HG03558 (cell line): Measurements from ENCODE around the gene UTP3.
"Not testable (repeated sequence)": the region's sequence is repeated elsewhere in the genome, so short reads cannot be mapped to it uniquely, and the experiment has no call there.

Source experiments
- ATAC-seq: cut with Tn5 transposase; IDR thresholded peaks from one replicate; pipeline ENCODE4 v1.9.1; 2021; ENCODE audit warnings: moderate number of reproducible peaks; ENCODE audit not compliant: unreplicated experiment; ENCODE audit errors: extremely low read depth

Gene UTP3

GRCh38 chr4:70682142-70682541 is 6.2 kb upstream of the UTP3 start:
- ATAC-seq, result not testable (repeated sequence)

GRCh38 chr4:70687392-70687791 is 940 bp upstream of the UTP3 start:
- ATAC-seq, result no peak

GRCh38 chr4:70688795-70689231 is 481 bp downstream of the UTP3 start:
- no peak for ATAC-seq

- no peak for ATAC-seq
Measured at GRCh38 chr4:70691661-70692060, 3.3 kb downstream of the UTP3 start.

- not testable (repeated sequence) for ATAC-seq
Measured at GRCh38 chr4:70694633-70695032, 6.3 kb downstream of the UTP3 start.

- ATAC-seq, result not testable (repeated sequence)
Measured at GRCh38 chr4:70698435-70698834, 10.1 kb downstream of the UTP3 start.

- ATAC-seq, result no peak
Measured at GRCh38 chr4:70700712-70701111, 12.4 kb downstream of the UTP3 start.

- ATAC-seq, result no peak
Measured at GRCh38 chr4:70701271-70701670, 12.9 kb downstream of the UTP3 start.

GRCh38 chr4:70702592-70702991 is 14.3 kb downstream of the UTP3 start:
- not testable (repeated sequence) for ATAC-seq

- ATAC-seq, result no peak
Measured at GRCh38 chr4:70703619-70704214, 15.4 kb downstream of the UTP3 start.

GRCh38 chr4:70704215-70704930 is 16.0 kb downstream of the UTP3 start:
- ATAC-seq, result peak; percentile 27

GRCh38 chr4:70704931-70705182 is 16.5 kb downstream of the UTP3 start:
- ATAC-seq, result peak; percentile 17

GRCh38 chr4:70705183-70706043 is 17.1 kb downstream of the UTP3 start:
- ATAC-seq, result peak; percentile 39

GRCh38 chr4:70706044-70706461 is 17.7 kb downstream of the UTP3 start:
- ATAC-seq, result no peak

GRCh38 chr4:70706516-70706915 is 18.2 kb downstream of the UTP3 start:
- no peak for ATAC-seq

- no peak for ATAC-seq
Measured at GRCh38 chr4:70709611-70710205, 21.4 kb downstream of the UTP3 start.

GRCh38 chr4:70711599-70711998 is 23.3 kb downstream of the UTP3 start:
- ATAC-seq, result no peak

GRCh38 chr4:70712150-70712549 is 23.8 kb downstream of the UTP3 start:
- no peak for ATAC-seq

GRCh38 chr4:70712604-70713452 is 24.5 kb downstream of the UTP3 start:
- no peak for ATAC-seq

GRCh38 chr4:70713453-70714078 is 25.2 kb downstream of the UTP3 start:
- ATAC-seq, result peak; percentile 20
